IMR-90 (cell line): ENCODE data around the gene PTH2. TPM values are rescaled to one million over a fixed set of nuclear protein-coding genes. Genes with fewer than 3 reads are reported as not detected.
A peak's percentile ranks its signal among the peaks of the same experiment; 100 is the strongest.

Experiments
- ATAC-seq: fragments of 200-7000 bp; cut with Tn5 transposase; 2 replicates; pipeline ENCODE4 v1.9.1; 2020; ENCODE audit warnings: low read depth, mild to moderate bottlenecking, moderate library complexity
- BruUV-seq: library from RNA; stranded (reverse); fragments of 400-500 nt; replicated peaks from 2 replicates; lab custom pipeline; 2021; lab: Mats Ljungman, UMichigan
- CTCF ChIA-PET: fragments of 300-600 bp; formaldehyde crosslinking; extraction: SDS; loops from one replicate; lab custom pipeline; 2021; ENCODE audit warnings: antibody characterized with exemption; lab: Yijun Ruan, JAX
- POLR2A ChIA-PET: fragments of 300-600 bp; sonication (Branson Sonifier 250); formaldehyde crosslinking; loops from one replicate; lab custom pipeline; 2022; ENCODE audit warnings: antibody characterized with exemption; ENCODE audit not compliant: unreplicated experiment; lab: Charles Lee
- DNase-seq: peaks from one replicate; pipeline ENCODE4 v3.0.0; 2013
- H2AFZ ChIP-seq: replicated peaks from 2 replicates; pipeline ENCODE3; 2013; ENCODE audit warnings: low read length, mild to moderate bottlenecking; ENCODE audit not compliant: poor library complexity
- H2AK5ac ChIP-seq: 2 replicates; pipeline ENCODE4 v1.6.1; 2013; ENCODE audit warnings: low read depth, low read length, inconsistent platforms
- H2AK9ac ChIP-seq: replicated peaks from 2 replicates; pipeline ENCODE3; 2013; ENCODE audit warnings: mild to moderate bottlenecking, low read depth, low read length, moderate library complexity; ENCODE audit not compliant: poor library complexity
- H2BK120ac ChIP-seq: 2 replicates; pipeline ENCODE4 v1.6.1; 2013; ENCODE audit warnings: low read depth, low read length, inconsistent platforms
- H2BK15ac ChIP-seq: 3 replicates; pipeline ENCODE4 v1.6.1; 2013; ENCODE audit warnings: low read depth, low read length, inconsistent platforms
- H2BK20ac ChIP-seq: 2 replicates; pipeline ENCODE4 v1.6.1; 2013; ENCODE audit warnings: low read depth, mild to moderate bottlenecking, inconsistent platforms, low read length, moderate library complexity
- H2BK5ac ChIP-seq: 2 replicates; pipeline ENCODE4 v1.6.1; 2013; ENCODE audit warnings: mild to moderate bottlenecking, low read depth, low read length, inconsistent platforms; ENCODE audit not compliant: poor library complexity, severe bottlenecking
- H3K14ac ChIP-seq: replicated peaks from 2 replicates; pipeline ENCODE4 v1.6.1; 2013; ENCODE audit warnings: low read depth, low read length, inconsistent platforms
- H3K18ac ChIP-seq: 2 replicates; pipeline ENCODE4 v1.6.1; 2013; ENCODE audit warnings: low read depth, low read length, control low read depth
- H3K23ac ChIP-seq: 2 replicates; pipeline ENCODE4 v1.6.1; 2013; ENCODE audit warnings: low read depth, low read length, inconsistent platforms
- H3K27ac ChIP-seq: 2 replicates; pipeline ENCODE4 v1.5.1; 2013; ENCODE audit warnings: mild to moderate bottlenecking, control low read depth, low read length; ENCODE audit not compliant: insufficient read depth
- H3K27me3 ChIP-seq: 2 replicates; pipeline ENCODE4 v1.6.1; 2013; ENCODE audit warnings: low read length; ENCODE audit not compliant: control insufficient read depth, insufficient read depth
- H3K36me3 ChIP-seq: 2 replicates; pipeline ENCODE4 v1.6.1; 2013; ENCODE audit warnings: low read length, mixed read lengths; ENCODE audit not compliant: control insufficient read depth, insufficient read depth
- H3K4ac ChIP-seq: 2 replicates; pipeline ENCODE4 v1.6.1; 2013; ENCODE audit warnings: low read depth, low read length, inconsistent platforms
- H3K4me1 ChIP-seq: 2 replicates; pipeline ENCODE4 v1.6.1; 2013; ENCODE audit warnings: low read length, mixed read lengths; ENCODE audit not compliant: control insufficient read depth, insufficient read depth
- H3K4me2 ChIP-seq: 2 replicates; pipeline ENCODE4 v1.6.1; 2013; ENCODE audit warnings: low read depth, mild to moderate bottlenecking, control low read depth, low read length, moderate library complexity
- H3K4me3 ChIP-seq: 2 replicates; pipeline ENCODE4 v1.5.1; 2013; ENCODE audit warnings: low read depth, mild to moderate bottlenecking, control low read depth, low read length, moderate library complexity; ENCODE audit not compliant: insufficient read depth
- H3K56ac ChIP-seq: 2 replicates; pipeline ENCODE4 v1.6.1; 2013; ENCODE audit warnings: low read length, inconsistent platforms; ENCODE audit not compliant: insufficient read depth; ENCODE audit errors: extremely low read depth
- H3K79me1 ChIP-seq, 2 experiments: 2 replicates each; pipeline ENCODE4 v1.6.1; 2013; ENCODE audit warnings: low read length in 2 of 2, inconsistent platforms in 1 of 2, low read depth in 1 of 2
- H3K9ac ChIP-seq: 2 replicates; pipeline ENCODE4 v1.6.1; 2013; ENCODE audit warnings: low read depth, low read length, control low read depth
- H3K9me1 ChIP-seq: 2 replicates; pipeline ENCODE4 v1.6.1; 2013; ENCODE audit warnings: low read length, inconsistent platforms; ENCODE audit not compliant: insufficient read depth
- H3K9me3 ChIP-seq: 2 replicates; pipeline ENCODE4 v1.6.1; 2013; ENCODE audit warnings: low read length; ENCODE audit not compliant: control insufficient read depth, insufficient read depth
- H4K20me1 ChIP-seq: 2 replicates; pipeline ENCODE4 v1.6.1; 2013; ENCODE audit warnings: low read length, inconsistent platforms; ENCODE audit not compliant: insufficient read depth
- H4K5ac ChIP-seq: 2 replicates; pipeline ENCODE4 v1.6.1; 2013; ENCODE audit warnings: mild to moderate bottlenecking, low read depth, low read length, control low read depth
- H4K8ac ChIP-seq, 2 experiments: 2 replicates each; pipeline ENCODE4 v1.6.1; 2013; ENCODE audit warnings: low read depth in 2 of 2, low read length in 2 of 2, control low read depth in 1 of 2, inconsistent platforms in 1 of 2
- H4K91ac ChIP-seq: 2 replicates; pipeline ENCODE4 v1.6.1; 2013; ENCODE audit warnings: low read depth, low read length, inconsistent platforms; ENCODE audit not compliant: insufficient read depth
- CEBPB ChIP-seq: IDR thresholded peaks from 2 replicates; pipeline ENCODE4 v1.6.1; 2012; ENCODE audit warnings: low read depth, low read length, improper control_type of control experiment
- MAFK ChIP-seq: IDR thresholded peaks from 2 replicates; pipeline ENCODE4 v1.6.1; 2012; ENCODE audit warnings: low read depth, low read length, improper control_type of control experiment
- MAZ ChIP-seq: IDR thresholded peaks from 2 replicates; pipeline ENCODE4 v1.6.1; 2012; ENCODE audit warnings: low read depth, mild to moderate bottlenecking, low read length, improper control_type of control experiment, moderate library complexity, borderline replicate concordance
- MXI1 ChIP-seq: IDR thresholded peaks from 2 replicates; pipeline ENCODE4 v1.6.1; 2012; ENCODE audit warnings: low read depth, mild to moderate bottlenecking, low read length, moderate library complexity, borderline replicate concordance
- NFE2L2 ChIP-seq: fragments of 150-350 bp; IDR thresholded peaks from 2 replicates; pipeline ENCODE4 v1.6.1; 2016; ENCODE audit warnings: low read depth, mild to moderate bottlenecking, low read length
- RFX5 ChIP-seq: IDR thresholded peaks from 2 replicates; pipeline ENCODE4 v1.8.0; 2012; ENCODE audit warnings: low read depth, mild to moderate bottlenecking, low read length, moderate library complexity
- SMC3 ChIP-seq: fragments of 150-350 bp; IDR thresholded peaks from 2 replicates; pipeline ENCODE4 v1.6.1; 2016; ENCODE audit warnings: low read depth, mild to moderate bottlenecking, antibody characterized with exemption, low read length, moderate library complexity
- WGBS, 2 experiments: methylation state at CpG; one replicate each; pipeline versions ENCODE4 v1.1.5 to v1.1.7; 2013; ENCODE audit warnings: missing lambda C conversion rate in 2 of 2; ENCODE audit not compliant: insufficient read length in 1 of 2; ENCODE audit errors: extremely low coverage in 2 of 2; 5-methylcytosine and 5-hydroxymethylcytosine counted together
- dilution Hi-C: fragments of 300-500 bp; cut with HindIII; formaldehyde crosslinking; loops from one replicate; pipeline ENCODE4 v1.14.3; 2018; ENCODE audit warnings: low sequenced_read_pairs; ENCODE audit not compliant: unreplicated experiment
- in situ Hi-C: fragments of 300-500 bp; cut with MboI; formaldehyde crosslinking; loops from 3 replicates; pipeline ENCODE4 v1.14.3; 2019; ENCODE audit warnings: low sequenced_read_pairs, inconsistent platforms, mixed read lengths
- intact Hi-C: fragments of 100-400 bp; cut with micrococcal nuclease; formaldehyde crosslinking; loops from 2 replicates; pipeline ENCODE4 v1.10.0; 2022
- polyA plus RNA-seq, 3 experiments: library from polyadenylated mRNA; depleted of rRNA; stranded (reverse); fragments of >200 nt; gene quantifications; 2 replicates each; pipeline ENCODE4 v1.2.3, GENCODE V29; 2012; ENCODE audit warnings: low replicate concordance in 1 of 3
- total RNA-seq: library from RNA; depleted of rRNA; stranded (reverse); fragments of >200 nt; gene quantifications from 2 replicates; pipeline ENCODE4 v1.2.3, GENCODE V29; 2012
- TF ChIP-seq, protein P1 (sequence below): conservative IDR thresholded peaks from 2 replicates; pipeline ENCODE4 v1.5.1; 2012; ENCODE audit warnings: mild to moderate bottlenecking, low read depth, low read length, improper control_type of control experiment

PTH2 gene
- total and polyA plus RNA-seq, 2 of the 4 experiments (the other 2 are of a cell fraction) = not detected

DNA sequence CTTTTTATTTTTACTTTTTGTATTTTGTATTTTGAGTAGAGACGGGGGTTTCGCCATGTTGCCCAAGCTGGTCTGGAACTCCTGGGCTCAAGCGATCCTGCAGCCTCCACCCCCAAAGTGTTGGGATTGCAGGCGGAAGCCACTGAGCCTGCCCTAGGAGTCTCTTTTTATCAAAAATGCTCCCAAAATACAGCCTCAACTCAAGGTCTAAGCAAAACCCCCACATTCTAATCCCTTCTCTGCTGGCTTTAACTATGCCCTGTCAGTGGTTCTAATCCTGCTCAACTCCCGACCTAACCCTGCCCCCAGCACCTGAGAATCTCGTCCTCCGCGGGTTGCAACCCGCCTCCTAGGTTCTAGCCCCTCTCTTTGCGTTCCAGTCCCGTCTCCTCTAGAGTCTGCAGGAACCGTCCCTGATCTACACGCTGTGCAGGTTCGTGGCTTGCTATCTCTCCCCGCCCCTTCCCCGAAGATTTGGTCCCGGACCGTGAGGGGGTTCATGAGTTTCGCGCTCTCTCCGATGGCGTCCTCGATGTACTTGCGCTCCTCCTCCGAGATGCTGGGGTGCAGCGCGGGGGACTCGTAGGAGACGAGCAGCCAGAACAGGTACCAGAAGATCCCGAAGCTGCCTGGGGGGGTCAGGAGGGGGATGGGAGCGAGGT lies 10.1 kb upstream of the PTH2 start:
- dilution Hi-C loops (no loop called here), in situ Hi-C loops (loop anchor here (10.0 kb wide), 1 partner anchor 169 kb away; no protein-coding TSS in a partner anchor), intact Hi-C loops (no loop called here)
- no peak for TF ChIP-seq MXI1
- no peak for TF ChIP-seq SMC3
- no peak for TF ChIP-seq NFE2L2
- TF ChIP-seq MAZ = no peak
- no peak for TF ChIP-seq CEBPB
- TF ChIP-seq MAFK = no peak
- TF ChIP-seq, protein P1, sequence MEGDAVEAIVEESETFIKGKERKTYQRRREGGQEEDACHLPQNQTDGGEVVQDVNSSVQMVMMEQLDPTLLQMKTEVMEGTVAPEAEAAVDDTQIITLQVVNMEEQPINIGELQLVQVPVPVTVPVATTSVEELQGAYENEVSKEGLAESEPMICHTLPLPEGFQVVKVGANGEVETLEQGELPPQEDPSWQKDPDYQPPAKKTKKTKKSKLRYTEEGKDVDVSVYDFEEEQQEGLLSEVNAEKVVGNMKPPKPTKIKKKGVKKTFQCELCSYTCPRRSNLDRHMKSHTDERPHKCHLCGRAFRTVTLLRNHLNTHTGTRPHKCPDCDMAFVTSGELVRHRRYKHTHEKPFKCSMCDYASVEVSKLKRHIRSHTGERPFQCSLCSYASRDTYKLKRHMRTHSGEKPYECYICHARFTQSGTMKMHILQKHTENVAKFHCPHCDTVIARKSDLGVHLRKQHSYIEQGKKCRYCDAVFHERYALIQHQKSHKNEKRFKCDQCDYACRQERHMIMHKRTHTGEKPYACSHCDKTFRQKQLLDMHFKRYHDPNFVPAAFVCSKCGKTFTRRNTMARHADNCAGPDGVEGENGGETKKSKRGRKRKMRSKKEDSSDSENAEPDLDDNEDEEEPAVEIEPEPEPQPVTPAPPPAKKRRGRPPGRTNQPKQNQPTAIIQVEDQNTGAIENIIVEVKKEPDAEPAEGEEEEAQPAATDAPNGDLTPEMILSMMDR = no peak
- no peak for TF ChIP-seq RFX5
- Histone ChIP-seq H3K14ac (no peak overlapping the region), H3K27ac (no peak overlapping the region), H3K23ac (no peak overlapping the region), H4K5ac (no peak overlapping the region), H2AK5ac (no peak overlapping the region), H3K27me3 (peaks cover 97% of the 10 kb centered on the region), H3K4me2 (no peak overlapping the region), H2AFZ (peak overlapping the region; percentile 49), H3K4ac (no peak overlapping the region), H3K9me1 (no peaks in the 10 kb centered on the region), H3K18ac (no peak overlapping the region), H2BK15ac (no peak overlapping the region), H3K9me3 (peaks cover 18% of the 10 kb centered on the region), H2BK120ac (no peak overlapping the region), H4K20me1 (no peaks in the 10 kb centered on the region), H4K8ac (no peak overlapping the region), H4K91ac (no peak overlapping the region), H2BK5ac (no peak overlapping the region), H2BK20ac (no peak overlapping the region), H2AK9ac (peak overlapping the region; percentile 3), H3K4me3 (no peak overlapping the region), H3K79me1 (no peaks in the 10 kb centered on the region), H3K56ac (no peak overlapping the region), H3K4me1 (no peaks in the 10 kb centered on the region), H3K9ac (no peak overlapping the region), H3K36me3 (no peaks in the 10 kb centered on the region)
- no TSS peak for BruUV-seq
- ChIA-PET CTCF (no interaction called here), POLR2A (no interaction called here)
- ATAC-seq (no peak), DNase-seq (no peak)
- 10% methylated on average over 11 of the region's 31 CpGs; no CpG with 5 or more reads in 1 of the 2 experiments for WGBS, 2 experiments
